ENCODE measurements around the gene TRAPPC8.

TRAPPC8 gene

GRCh38 chr18:31880186-31880898 is 62.6 kb downstream of the TRAPPC8 start:
- Histone ChIP-seq H3F3A (ENCODE audit: insufficient read depth, low read length) (no peaks in the 10 kb centered on the region), H3K79me2 (ENCODE audit: insufficient read depth, low read length) (no peaks in the 10 kb centered on the region), H3K9me2 (ENCODE audit: low read depth, low read length) (no peaks in the 10 kb centered on the region), H2AFZ (ENCODE audit: low read length) (no peak overlapping the region), H3K27ac (ENCODE audit: low read depth, low read length, poor library complexity, severe bottlenecking) (no peak overlapping the region), H3K9ac (ENCODE audit: low read length) (no peak overlapping the region), H3K36me3 (ENCODE audit: insufficient read depth, low read length) (peaks cover 77% of the 10 kb centered on the region), H3K4me1 (ENCODE audit: insufficient read depth, low read length, severe bottlenecking) (no peaks in the 10 kb centered on the region), H3K9me3 (ENCODE audit: low read length) (peaks cover 6% of the 10 kb centered on the region; the same call in 1 of the 2 replicates), H3K27me3 (ENCODE audit: insufficient read depth, low read length) (no peaks in the 10 kb centered on the region), H3K4me2 (ENCODE audit: low read length) (no peak overlapping the region), H3K4me3 (ENCODE audit: low read depth, low read length, poor library complexity, severe bottlenecking) (no peak overlapping the region), H4K20me1 (ENCODE audit: insufficient read depth, low read length) (no peaks in the 10 kb centered on the region)
- no peak for TF ChIP-seq EZH2 (IDR thresholded peaks at IDR 0.05; ENCODE audit: borderline replicate concordance, low read length)
- TF ChIP-seq, protein P1, sequence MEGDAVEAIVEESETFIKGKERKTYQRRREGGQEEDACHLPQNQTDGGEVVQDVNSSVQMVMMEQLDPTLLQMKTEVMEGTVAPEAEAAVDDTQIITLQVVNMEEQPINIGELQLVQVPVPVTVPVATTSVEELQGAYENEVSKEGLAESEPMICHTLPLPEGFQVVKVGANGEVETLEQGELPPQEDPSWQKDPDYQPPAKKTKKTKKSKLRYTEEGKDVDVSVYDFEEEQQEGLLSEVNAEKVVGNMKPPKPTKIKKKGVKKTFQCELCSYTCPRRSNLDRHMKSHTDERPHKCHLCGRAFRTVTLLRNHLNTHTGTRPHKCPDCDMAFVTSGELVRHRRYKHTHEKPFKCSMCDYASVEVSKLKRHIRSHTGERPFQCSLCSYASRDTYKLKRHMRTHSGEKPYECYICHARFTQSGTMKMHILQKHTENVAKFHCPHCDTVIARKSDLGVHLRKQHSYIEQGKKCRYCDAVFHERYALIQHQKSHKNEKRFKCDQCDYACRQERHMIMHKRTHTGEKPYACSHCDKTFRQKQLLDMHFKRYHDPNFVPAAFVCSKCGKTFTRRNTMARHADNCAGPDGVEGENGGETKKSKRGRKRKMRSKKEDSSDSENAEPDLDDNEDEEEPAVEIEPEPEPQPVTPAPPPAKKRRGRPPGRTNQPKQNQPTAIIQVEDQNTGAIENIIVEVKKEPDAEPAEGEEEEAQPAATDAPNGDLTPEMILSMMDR (IDR thresholded peaks at IDR 0.05; ENCODE audit: low read length), result no peak

DNA sequence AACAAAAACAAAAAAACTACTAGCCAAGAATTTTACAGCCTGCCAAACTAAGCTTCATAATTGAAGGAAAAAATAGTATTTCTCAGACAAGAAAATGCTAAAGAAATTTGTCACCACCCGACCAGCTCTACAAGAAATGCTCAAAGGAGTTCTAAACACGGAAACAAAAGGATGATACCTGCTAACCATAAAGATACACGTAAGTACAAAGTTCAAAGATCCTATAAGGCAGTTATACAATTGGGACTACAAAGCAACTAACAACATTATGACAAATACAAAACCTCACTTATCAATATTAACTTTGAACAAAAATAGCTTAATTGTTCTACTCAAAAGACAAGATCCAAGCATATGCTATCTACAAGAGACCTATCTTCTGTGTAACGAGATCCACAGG is 64.6 kb downstream of the TRAPPC8 start:
- no peak for TF ChIP-seq EZH2 (IDR thresholded peaks at IDR 0.05; ENCODE audit: borderline replicate concordance, low read length)
- TF ChIP-seq, protein P1 (IDR thresholded peaks at IDR 0.05; ENCODE audit: low read length), result no peak
- Histone ChIP-seq H3F3A (ENCODE audit: insufficient read depth, low read length) (no peaks in the 10 kb centered on the region), H4K20me1 (ENCODE audit: insufficient read depth, low read length) (no peaks in the 10 kb centered on the region), H3K4me2 (ENCODE audit: low read length) (no peak overlapping the region), H3K36me3 (ENCODE audit: insufficient read depth, low read length) (peaks cover 79% of the 10 kb centered on the region), H3K4me1 (ENCODE audit: insufficient read depth, low read length, severe bottlenecking) (no peaks in the 10 kb centered on the region), H3K9me3 (ENCODE audit: low read length) (peaks cover 6% of the 10 kb centered on the region; the same call in 1 of the 2 replicates), H3K9me2 (ENCODE audit: low read depth, low read length) (no peaks in the 10 kb centered on the region), H3K4me3 (ENCODE audit: low read depth, low read length, poor library complexity, severe bottlenecking) (no peak overlapping the region), H3K79me2 (ENCODE audit: insufficient read depth, low read length) (no peaks in the 10 kb centered on the region), H2AFZ (ENCODE audit: low read length) (no peak overlapping the region), H3K27ac (ENCODE audit: low read depth, low read length, poor library complexity, severe bottlenecking) (no peak overlapping the region), H3K9ac (ENCODE audit: low read length) (no peak overlapping the region), H3K27me3 (ENCODE audit: insufficient read depth, low read length) (no peaks in the 10 kb centered on the region)

DNA sequence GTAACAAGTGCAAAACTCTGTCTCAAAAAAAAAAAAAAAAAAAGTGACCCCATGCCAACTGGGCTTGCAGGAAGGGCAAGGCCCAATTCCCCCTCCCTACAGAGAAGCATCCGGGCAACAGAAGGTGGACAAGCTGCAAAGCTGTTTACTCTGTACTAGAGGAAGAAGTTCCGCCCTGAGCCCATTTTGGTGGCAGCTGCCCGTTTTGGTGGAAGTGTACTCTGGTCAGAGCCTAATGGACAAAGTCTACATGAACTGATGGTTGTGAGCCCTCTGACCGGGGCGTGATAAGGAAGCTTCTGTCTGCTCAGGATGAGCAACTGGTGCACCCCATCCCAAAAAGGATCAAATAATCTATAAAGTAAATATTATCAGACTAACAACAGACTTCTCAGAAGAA is 65.0 kb downstream of the TRAPPC8 start:
- Histone ChIP-seq H3K79me2 (ENCODE audit: insufficient read depth, low read length) (no peaks in the 10 kb centered on the region), H3K27ac (ENCODE audit: low read depth, low read length, poor library complexity, severe bottlenecking) (no peak overlapping the region), H4K20me1 (ENCODE audit: insufficient read depth, low read length) (no peaks in the 10 kb centered on the region), H3F3A (ENCODE audit: insufficient read depth, low read length) (no peaks in the 10 kb centered on the region), H3K9me3 (ENCODE audit: low read length) (peaks cover 6% of the 10 kb centered on the region; the same call in 1 of the 2 replicates), H3K4me1 (ENCODE audit: insufficient read depth, low read length, severe bottlenecking) (no peaks in the 10 kb centered on the region), H3K4me3 (ENCODE audit: low read depth, low read length, poor library complexity, severe bottlenecking) (no peak overlapping the region), H2AFZ (ENCODE audit: low read length) (no peak overlapping the region), H3K9me2 (ENCODE audit: low read depth, low read length) (no peaks in the 10 kb centered on the region), H3K4me2 (ENCODE audit: low read length) (no peak overlapping the region), H3K27me3 (ENCODE audit: insufficient read depth, low read length) (no peaks in the 10 kb centered on the region), H3K9ac (ENCODE audit: low read length) (no peak overlapping the region), H3K36me3 (ENCODE audit: insufficient read depth, low read length) (peaks cover 79% of the 10 kb centered on the region)
- no peak for TF ChIP-seq EZH2 (IDR thresholded peaks at IDR 0.05; ENCODE audit: borderline replicate concordance, low read length)
- TF ChIP-seq, protein P1 (IDR thresholded peaks at IDR 0.05; ENCODE audit: low read length), result no peak
